Vagina (tissue), 2 donors: Measurements from ENCODE around the gene EPG5. TPM values are rescaled to one million over a fixed set of nuclear protein-coding genes. Genes with fewer than 3 reads are reported as not detected.
"Not testable (repeated sequence)": the region's sequence is repeated elsewhere in the genome, so short reads cannot be mapped to it uniquely, and the experiment has no call there.

Experiments used
- DNase-seq, 2 donors: peaks; one replicate each; pipeline ENCODE4 v3.0.0-alpha.2; 2017; ENCODE audit errors: extremely low spot score in 2 of 2
- H3K27ac ChIP-seq: fragments of 200-600 bp; sonication (generic); one replicate; pipeline ENCODE4 v1.5.1; 2019
- H3K27me3 ChIP-seq: fragments of 200-600 bp; sonication (generic); one replicate; pipeline ENCODE4 v1.5.1; 2019
- H3K36me3 ChIP-seq, 2 donors: fragments of 200-600 bp; sonication (generic); one replicate each; pipeline ENCODE4 v1.5.1; 2017 to 2019
- H3K4me1 ChIP-seq: fragments of 200-600 bp; sonication (generic); one replicate; pipeline ENCODE4 v1.5.1; 2019
- H3K4me3 ChIP-seq, 2 donors: fragments of 200-600 bp; sonication (generic); 1 replicate in 1 of 2; 2 replicates in 1 of 2; pipeline ENCODE4 v1.5.1; 2016 to 2019
- H3K9me3 ChIP-seq: fragments of 200-600 bp; sonication (generic); one replicate; pipeline ENCODE4 v1.5.1; 2019
- POLR2A ChIP-seq, 2 donors: fragments of 450-650 bp; IDR thresholded peaks; one replicate each; pipeline ENCODE4 v1.6.1; 2017; ENCODE audit warnings: antibody characterized with exemption in 2 of 2, mild to moderate bottlenecking in 2 of 2, moderate library complexity in 2 of 2
- POLR2AphosphoS5 ChIP-seq, 2 donors: sonication (generic); formaldehyde crosslinking; IDR thresholded peaks; one replicate each; pipeline ENCODE4 v1.9.0; 2017; ENCODE audit warnings: antibody characterized with exemption in 2 of 2, mild to moderate bottlenecking in 2 of 2, low read depth in 1 of 2; ENCODE audit not compliant: insufficient read depth in 1 of 2
- intact Hi-C: fragments of 100-400 bp; cut with DNase I; formaldehyde crosslinking; loops from one replicate; pipeline ENCODE4 v1.15.1; 2023
- total RNA-seq: library from RNA; depleted of rRNA; stranded (reverse); fragments of >200 nt; gene quantifications from one replicate; pipeline ENCODE4 v1.2.3, GENCODE V29; 2016
- TF ChIP-seq, protein P1 (sequence below), 3 experiments: fragments of 450-650 bp in 2 of 3; fragments of 200-600 bp in 1 of 3; sonication (generic) in 1 of 3; IDR thresholded peaks; one replicate each; pipeline ENCODE4 v1.5.1; 2017 to 2019; ENCODE audit warnings: antibody characterized with exemption in 3 of 3, mild to moderate bottlenecking in 2 of 3, moderate library complexity in 2 of 3

Gene EPG5
- total RNA-seq, 1 donor from 2014 or later, result 29.5 TPM

- DNase-seq, result no peak
- intact Hi-C loops, result no loop called here
- TF ChIP-seq POLR2A (IDR thresholded peaks at IDR 0.05) (no peak), POLR2AphosphoS5 (IDR thresholded peaks at IDR 0.05; ENCODE audit: insufficient read depth in 1 of 2, low read depth in 1 of 2) (no peak)
- TF ChIP-seq, protein P1, sequence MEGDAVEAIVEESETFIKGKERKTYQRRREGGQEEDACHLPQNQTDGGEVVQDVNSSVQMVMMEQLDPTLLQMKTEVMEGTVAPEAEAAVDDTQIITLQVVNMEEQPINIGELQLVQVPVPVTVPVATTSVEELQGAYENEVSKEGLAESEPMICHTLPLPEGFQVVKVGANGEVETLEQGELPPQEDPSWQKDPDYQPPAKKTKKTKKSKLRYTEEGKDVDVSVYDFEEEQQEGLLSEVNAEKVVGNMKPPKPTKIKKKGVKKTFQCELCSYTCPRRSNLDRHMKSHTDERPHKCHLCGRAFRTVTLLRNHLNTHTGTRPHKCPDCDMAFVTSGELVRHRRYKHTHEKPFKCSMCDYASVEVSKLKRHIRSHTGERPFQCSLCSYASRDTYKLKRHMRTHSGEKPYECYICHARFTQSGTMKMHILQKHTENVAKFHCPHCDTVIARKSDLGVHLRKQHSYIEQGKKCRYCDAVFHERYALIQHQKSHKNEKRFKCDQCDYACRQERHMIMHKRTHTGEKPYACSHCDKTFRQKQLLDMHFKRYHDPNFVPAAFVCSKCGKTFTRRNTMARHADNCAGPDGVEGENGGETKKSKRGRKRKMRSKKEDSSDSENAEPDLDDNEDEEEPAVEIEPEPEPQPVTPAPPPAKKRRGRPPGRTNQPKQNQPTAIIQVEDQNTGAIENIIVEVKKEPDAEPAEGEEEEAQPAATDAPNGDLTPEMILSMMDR (IDR thresholded peaks at IDR 0.05), result no peak
- H3K9me3 ChIP-seq, result no peaks in the 10 kb centered on the region
- no peak overlapping the region for H3K4me3 ChIP-seq
- H3K36me3 ChIP-seq, result no peaks in the 10 kb centered on the region
- no peak overlapping the region for H3K27ac ChIP-seq
- H3K4me1 ChIP-seq, result no peaks in the 10 kb centered on the region
- no peaks in the 10 kb centered on the region for H3K27me3 ChIP-seq
Measured at GRCh38 chr18:45817543-45817942, 149.6 kb downstream of the EPG5 start.

DNA sequence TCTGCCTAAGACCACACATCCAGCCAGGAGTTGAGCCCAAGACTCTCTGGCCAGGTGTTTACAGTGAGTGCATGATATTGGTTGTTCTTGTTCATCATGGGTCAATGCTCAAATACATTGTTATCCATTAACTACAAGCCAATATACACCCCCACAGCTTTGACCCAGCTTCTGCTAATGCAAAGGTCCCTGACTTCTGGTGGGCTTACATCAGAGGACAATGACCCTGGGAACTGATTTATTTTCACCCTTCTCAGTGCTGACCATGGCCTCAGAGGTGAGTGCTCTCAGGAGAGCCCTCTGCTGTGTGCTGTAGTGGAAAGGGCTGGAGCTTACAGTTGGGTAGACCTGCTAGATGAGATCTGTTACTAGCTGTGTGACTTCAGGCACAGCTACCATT is 152.4 kb downstream of the EPG5 start:
- H3K4me1 ChIP-seq, DNase-seq, H3K27me3 ChIP-seq, H3K9me3 ChIP-seq, H3K4me3 ChIP-seq, H3K27ac ChIP-seq, intact Hi-C loops, H3K36me3 ChIP-seq: not testable (repeated sequence)

GRCh38 chr18:45807144-45807543 is 160.0 kb downstream of the EPG5 start:
- DNase-seq, H3K4me1 ChIP-seq, H3K27me3 ChIP-seq, H3K9me3 ChIP-seq, intact Hi-C loops, H3K4me3 ChIP-seq, H3K27ac ChIP-seq, H3K36me3 ChIP-seq: not testable (repeated sequence)

DNA sequence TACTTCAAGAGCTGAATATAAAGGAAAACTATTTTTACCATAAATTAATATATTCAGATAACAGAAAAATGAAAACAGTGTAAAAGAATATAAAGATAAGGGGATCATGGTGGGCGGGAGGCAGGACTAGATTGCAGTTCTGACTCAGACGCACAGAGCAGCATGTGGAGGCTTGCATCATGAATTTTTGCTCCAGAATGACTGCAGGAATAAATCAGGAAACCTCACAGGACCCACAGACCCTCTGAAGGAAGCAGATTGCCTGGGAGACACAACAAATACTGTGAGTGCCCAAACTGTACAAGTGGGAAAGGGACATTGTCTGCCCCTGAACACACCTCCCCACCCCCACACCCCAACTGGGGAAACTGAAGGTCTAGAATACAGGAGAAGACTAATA is 160.9 kb downstream of the EPG5 start:
- H3K4me1 ChIP-seq, result no peaks in the 10 kb centered on the region
- no peaks in the 10 kb centered on the region for H3K27me3 ChIP-seq
- intact Hi-C loops, result no loop called here
- DNase-seq, result no peak
- TF ChIP-seq POLR2A (IDR thresholded peaks at IDR 0.05), result no peak
- TF ChIP-seq, protein P1 (IDR thresholded peaks at IDR 0.05), result no peak
- TF ChIP-seq POLR2AphosphoS5 (IDR thresholded peaks at IDR 0.05; ENCODE audit: insufficient read depth in 1 of 2, low read depth in 1 of 2), result no peak
- no peaks in the 10 kb centered on the region for H3K36me3 ChIP-seq
- H3K4me3 ChIP-seq, result no peak overlapping the region
- H3K27ac ChIP-seq, result no peak overlapping the region
- H3K9me3 ChIP-seq, result peaks cover 8% of the 10 kb centered on the region

DNA sequence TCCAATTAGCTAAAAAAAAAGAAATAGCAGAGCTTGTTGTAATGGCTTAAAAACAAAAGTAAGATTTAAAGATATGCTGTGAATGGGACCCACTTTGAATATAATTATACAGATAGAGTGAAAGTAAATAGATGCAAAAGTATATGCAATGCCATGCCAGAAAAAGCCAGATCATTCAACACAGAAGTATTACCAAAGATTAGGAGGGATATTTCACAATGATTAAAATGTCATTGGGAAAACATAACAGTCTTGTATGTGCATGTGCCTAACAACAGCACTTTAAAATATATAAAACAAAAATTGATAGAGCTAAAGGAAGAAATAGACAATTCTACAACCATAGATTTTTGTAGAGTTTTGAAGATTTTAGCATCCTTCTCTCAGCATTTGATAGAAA is 161.6 kb downstream of the EPG5 start:
- intact Hi-C loops, result no loop called here
- Histone ChIP-seq H3K4me1 (no peaks in the 10 kb centered on the region), H3K36me3 (no peaks in the 10 kb centered on the region), H3K27me3 (no peaks in the 10 kb centered on the region), H3K9me3 (peaks cover 8% of the 10 kb centered on the region), H3K27ac (no peak overlapping the region), H3K4me3 (no peak overlapping the region)
- no peak for DNase-seq
- no peak for TF ChIP-seq POLR2A (IDR thresholded peaks at IDR 0.05)
- TF ChIP-seq, protein P1 (IDR thresholded peaks at IDR 0.05), result no peak

- TF ChIP-seq POLR2A (IDR thresholded peaks at IDR 0.05), result no peak
- no peaks in the 10 kb centered on the region for H3K36me3 ChIP-seq
- H3K9me3 ChIP-seq, result peaks cover 8% of the 10 kb centered on the region
- H3K4me3 ChIP-seq, result no peak overlapping the region
- H3K27ac ChIP-seq, result no peak overlapping the region
- H3K27me3 ChIP-seq, result no peaks in the 10 kb centered on the region
- intact Hi-C loops, result no loop called here
- no peak for DNase-seq
- H3K4me1 ChIP-seq, result no peaks in the 10 kb centered on the region
Measured at GRCh38 chr18:45802814-45803492, 164.2 kb downstream of the EPG5 start.
